ENCODE data around the gene ROBO3.

Gene ROBO3

DNA sequence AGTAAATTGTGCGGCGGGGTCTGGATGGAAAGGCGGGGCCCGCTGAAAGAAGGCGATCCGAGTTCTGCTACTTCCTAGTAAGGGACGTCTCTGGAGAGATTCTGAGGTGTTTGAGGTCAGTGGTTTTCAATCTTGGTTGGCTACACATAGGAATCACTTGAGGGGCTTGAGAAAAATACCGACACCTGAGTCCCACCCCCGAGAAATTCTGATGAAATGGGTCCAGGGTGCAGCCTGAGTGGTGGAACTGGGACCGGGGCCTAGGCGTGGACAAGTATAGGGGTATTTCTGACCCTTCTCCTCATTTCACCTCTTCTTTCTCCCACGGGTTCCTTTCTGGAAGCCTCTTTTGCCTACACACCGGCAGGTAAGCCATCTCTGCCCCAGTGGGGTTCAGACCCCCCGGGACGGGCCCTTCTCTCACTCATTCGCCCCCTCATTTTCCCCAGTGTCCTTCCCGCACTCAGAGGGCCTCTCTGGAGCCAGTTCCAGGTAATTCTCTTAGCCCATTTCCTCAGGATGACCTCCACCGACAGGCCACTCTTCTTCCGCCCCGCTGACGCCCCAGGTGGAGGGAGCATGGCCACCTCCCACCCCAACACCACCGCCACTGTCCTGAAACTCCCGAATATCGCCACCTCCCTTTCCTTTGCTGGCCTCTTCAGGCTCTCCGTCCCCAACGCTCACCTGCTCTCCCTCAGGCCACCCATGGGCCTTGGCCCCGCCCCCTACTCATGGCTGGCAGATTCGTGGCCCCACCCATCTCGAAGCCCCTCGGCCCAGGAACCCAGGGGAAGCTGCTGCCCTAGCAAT lies 11.8 kb downstream of the ROBO3 start:
- no peak for DNase-seq

DNA sequence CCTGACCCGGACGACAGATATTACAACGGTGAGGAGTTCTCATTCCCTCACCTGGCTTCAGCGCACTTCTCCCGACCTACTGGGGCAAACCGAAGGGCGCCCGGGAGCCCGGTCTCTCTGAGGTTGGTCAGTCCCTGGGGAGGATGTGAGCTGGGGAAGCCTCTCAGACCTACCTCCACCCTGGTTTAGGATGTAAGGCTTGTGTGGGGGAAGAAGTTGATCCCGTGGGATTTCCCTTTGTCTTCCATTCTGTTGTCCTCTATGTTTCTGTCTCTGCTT lies 12.3 kb downstream of the ROBO3 start:
- no peak for DNase-seq

DNA sequence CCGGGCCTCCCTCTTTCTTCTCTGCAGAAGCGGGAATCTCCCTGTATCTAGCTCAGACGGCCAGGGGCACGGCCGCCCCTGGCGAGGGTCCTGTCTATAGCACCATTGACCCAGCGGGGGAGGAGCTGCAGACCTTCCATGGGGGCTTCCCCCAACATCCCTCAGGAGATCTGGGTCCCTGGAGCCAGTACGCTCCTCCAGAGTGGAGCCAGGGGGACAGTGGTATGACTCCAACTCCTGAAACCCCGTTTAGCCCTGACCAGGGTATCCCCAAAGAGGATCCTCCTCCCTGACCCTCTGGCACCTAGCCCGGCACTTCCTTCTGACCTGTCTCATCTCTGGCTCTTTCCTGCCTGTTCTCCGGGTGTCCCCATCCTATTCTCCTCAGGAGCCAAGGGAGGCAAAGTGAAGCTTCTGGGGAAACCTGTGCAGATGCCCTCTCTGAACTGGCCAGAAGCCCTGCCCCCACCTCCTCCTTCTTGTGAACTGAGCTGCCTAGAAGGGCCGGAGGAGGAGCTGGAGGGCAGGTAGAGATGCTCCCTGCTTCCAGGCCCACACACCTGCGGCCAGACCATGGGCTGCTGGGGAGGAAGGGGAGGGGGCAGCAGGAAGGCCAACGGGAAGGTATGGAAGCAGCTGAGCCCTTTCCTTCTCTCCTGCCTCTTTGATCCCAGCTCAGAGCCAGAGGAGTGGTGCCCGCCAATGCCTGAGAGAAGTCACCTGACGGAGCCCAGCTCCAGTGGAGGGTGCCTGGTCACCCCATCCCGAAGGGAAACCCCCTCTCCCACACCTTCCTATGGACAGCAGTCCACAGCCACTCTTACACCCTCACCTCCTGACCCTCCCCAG lies 12.9 kb downstream of the ROBO3 start:
- DNase-seq = no peak

DNA sequence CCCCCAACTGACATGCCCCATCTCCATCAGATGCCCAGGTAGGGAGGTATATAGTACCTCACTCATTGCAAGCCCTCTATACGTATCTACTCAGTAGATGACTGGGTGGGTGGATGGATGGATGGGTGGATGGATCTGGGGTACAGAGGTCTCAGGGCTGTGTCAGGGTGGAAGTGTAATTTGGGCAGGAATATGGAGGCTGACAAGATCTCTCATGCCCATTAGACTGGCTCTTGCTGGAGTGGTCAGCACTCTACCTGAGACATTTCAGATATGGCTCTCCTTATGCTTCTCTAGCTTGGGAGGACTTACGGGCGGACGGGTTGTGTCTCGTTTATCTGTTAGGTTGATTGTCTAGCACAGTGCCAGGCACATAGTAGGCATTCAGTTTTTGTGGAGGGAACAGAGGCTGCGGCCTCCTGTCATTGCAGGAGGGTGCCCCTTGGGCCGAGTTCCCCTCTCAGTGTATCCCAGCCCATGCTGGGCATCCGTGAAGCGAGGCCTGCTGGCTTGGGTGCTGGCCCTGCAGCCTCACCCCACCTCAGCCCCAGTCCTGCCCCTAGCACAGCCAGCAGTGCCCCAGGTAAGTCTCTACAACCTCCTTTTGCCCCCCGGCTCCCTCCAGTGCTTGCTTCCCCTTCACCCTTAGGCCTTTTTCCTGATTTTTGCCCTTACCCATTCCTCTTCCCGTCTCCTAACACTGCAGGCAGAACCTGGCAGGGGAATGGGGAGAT lies 13.7 kb downstream of the ROBO3 start:
- DNase-seq = no peak

DNA sequence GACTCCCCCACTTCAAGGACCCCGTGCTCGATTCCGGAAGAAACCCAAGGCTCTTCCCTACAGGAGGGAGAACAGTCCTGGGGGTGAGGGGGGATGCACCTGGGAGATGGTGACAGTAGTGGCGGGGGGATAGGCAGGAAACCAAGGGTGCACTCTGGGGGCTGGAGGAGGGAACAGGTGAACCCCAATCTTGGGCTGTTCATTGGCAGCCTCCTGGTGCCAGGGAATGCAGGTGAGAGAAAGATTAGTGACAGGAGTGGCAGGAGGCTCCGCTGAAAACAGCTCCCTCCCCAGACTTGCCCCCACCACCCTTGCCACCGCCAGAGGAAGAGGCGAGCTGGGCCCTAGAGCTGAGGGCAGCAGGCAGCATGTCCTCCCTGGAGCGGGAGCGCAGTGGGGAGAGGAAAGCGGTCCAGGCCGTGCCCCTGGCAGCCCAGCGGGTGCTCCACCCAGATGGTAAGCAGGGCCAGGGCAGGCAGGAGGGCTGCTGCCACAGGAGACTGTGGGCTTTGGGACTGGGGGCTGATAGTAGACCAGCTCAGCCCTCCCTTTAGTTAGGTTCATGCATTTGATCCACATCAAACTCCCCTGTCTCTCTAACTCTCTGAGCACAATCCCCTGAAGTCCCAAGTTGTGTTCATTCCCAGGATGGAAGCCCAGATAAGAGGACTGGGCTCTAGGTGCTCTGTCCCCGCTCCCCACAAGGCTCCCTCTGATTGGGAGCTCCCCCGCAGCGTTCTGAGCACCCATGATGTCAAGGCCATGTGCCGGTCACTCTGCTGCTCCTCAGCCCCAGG lies 14.5 kb downstream of the ROBO3 start:
- no peak for DNase-seq

DNA sequence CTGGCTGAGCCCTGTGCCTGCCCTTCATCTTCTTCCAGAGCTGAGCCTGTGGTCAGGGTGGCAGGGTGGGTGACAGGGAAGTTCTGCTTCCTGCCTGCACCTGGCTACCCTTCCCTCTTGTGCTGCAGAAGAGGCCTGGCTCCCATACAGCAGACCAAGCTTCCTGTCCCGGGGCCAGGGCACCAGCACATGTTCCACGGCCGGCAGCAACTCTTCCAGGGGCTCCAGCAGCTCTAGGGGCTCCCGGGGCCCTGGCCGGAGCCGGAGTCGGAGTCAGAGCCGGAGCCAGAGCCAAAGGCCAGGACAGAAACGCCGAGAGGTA lies 15.0 kb downstream of the ROBO3 start:
- DNase-seq = no peak

DNA sequence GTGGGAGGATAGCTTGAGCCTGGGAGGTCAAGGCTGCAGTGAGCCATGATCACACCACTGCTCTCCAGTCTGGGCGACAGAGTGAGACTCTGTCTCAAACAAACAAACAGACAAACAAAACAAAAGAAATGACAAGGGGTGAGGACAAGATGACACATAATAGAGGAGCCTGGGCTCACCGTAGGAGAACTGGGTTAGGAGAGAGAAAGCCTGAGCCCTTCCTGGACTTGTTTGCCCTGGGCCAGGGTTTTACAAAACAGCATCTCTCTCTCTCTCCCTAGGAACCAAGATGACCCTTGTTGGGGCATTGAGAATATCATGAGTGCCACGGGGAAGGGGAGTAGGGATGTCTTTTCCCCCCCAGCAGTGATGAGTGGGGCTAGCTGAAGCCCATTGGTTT lies 15.7 kb downstream of the ROBO3 start:
- no peak for DNase-seq

DNA sequence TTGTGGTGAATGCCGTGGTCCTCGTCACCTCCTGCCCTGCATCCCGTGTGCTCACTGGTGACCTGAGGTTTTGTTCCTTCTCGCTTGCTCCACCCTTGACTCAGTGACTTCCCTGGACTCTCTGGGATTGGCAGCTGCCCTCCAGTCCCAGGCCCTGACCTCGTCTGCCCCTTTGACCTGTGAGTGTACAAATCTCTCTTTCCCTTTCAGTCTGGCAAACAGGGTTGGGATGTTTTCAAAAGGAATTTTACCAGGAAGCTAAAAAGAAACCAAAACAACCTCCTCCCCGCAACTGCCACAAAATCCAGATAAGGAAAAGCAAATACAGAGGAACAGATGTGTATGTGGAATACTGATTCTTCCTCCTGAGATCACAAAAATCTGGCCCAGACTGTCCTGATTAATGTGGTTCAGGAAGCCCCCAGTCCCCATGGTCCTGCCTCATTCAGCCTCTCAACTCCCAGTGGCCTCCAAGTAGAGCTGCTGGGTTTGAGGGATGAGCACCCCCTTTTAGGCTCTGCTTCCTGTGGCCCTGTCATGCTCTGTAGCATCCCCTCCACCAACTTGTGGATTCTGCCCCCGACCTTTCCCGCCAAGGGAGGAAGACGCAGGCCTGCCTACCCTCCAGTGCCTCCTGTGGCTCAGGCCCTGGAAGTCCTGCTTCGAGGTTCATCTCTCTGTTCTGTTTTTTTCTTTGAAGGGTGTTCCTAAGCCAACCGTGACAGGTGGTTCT lies 17.3 kb downstream of the ROBO3 start:
- DNase-seq = no peak

DNA sequence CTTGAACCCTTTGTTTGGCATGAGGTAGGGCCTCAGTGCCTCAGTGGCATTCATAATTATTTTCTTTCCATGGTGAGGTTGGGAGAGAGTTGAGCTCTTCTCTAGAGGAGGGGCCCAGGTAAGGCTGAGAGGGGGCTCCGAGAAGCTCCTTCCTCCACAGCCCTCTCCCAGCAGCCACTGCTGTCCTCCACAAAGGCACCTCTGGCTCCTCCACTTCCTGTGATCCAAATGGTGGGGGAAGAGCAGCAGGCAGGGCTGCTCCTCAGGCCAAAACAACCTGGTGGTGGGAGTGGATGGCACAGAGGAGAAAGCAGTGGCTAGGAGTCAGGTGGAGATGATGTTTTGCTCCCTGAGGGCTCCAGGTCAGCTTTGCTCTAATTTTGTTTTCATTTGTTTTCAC lies 19.1 kb downstream of the ROBO3 start:
- DNase-seq = no peak

DNA sequence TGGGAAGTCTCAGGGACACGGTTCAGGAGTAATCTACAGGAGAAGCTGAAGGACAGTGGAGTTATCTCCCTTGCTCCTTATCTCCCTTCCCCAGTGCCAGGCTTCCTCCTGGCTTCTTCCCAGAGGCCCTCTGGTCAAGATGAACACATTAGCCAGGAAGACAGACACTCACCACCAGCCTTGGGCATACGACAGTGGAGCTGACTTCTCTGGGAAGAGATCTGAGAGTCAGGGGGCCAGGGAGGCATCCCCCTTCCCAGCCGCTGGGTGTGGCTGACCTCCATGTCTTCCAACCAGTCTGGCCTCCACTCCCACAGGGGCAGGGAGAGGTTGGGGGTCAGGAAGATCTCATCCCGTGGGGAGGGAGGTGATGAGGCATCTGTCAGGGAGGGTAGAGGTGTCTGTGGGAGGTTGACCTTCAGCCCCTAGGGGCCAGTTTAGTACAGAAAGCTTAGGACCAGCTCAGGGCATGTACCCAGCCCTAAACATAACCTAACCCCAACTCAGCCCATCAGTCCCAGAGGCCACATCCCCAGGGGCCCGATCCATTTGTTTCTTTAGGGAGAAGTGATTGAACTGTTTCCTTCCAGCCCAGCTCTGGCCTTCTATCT lies 19.7 kb downstream of the ROBO3 start:
- DNase-seq = no peak

DNA sequence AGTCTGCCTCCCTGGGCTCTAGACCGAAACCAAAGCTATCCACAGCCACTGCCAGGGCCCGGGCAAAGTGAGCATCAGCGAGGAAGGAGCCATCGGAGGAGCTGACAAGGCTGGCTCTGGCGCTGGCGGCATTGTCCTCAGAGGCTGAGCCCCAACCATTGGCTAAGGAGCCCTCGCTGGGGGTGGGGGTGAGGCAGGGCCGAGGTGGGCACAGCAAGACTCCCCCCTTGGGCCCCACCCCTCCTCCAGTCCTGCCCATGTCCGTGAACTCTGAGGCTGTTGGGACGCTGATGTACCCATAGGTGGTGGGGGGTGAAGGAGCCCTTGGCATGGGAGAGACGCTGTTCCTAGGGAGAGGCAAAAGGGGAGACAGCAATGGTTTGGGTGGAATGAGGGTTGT lies 21.2 kb downstream of the ROBO3 start:
- no peak for DNase-seq

DNA sequence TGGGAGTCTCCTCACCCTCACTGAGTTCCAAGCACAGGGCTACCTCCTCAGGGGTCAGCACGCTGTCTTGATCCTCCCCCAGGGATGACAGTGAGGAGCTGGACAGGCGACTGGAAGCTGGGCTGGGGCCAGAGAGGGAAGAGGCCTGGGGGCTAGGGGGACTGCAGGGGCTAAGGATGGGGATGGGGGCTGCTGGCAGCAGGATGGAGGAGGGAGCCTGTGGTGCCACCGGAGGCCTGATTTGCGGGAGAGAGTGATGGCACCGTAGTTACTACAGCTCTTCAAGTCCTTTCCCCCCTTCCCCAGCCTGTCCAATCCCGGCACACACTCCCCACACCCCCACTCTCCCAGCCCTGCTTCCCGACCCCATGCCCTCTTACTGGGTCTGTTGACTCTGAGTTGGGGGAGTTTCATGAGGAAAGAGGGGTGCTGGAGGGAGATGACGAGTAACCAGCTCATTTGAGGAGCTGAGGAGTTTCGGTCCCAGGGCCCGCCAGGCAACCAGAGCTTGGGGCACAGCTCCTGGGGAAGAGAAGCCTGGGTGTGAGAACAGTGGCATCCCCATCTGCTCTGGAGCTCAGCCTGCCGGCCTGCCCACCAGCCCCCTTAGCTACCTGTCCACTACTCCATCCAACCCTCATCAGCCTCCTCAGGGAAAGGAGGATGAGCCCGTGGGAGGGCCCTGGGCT lies 21.9 kb downstream of the ROBO3 start:
- no peak for DNase-seq

DNA sequence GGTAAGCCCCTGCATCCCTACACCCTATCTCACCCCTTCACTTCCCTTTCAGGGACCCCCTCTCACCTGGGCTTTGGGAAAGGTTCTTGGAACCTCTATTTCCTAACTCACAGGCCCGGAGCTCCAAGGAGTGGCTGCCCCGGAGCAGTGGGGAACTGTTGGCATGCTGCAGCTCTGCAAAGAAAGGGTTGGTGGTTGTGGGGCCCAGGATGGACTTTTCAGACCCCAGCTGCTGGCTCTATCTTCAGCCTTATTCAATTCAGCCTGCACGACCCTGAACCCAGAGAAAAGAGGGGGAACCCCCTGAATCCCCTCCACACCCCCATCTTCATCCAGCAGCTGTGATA lies 22.4 kb downstream of the ROBO3 start:
- no peak for DNase-seq

DNA sequence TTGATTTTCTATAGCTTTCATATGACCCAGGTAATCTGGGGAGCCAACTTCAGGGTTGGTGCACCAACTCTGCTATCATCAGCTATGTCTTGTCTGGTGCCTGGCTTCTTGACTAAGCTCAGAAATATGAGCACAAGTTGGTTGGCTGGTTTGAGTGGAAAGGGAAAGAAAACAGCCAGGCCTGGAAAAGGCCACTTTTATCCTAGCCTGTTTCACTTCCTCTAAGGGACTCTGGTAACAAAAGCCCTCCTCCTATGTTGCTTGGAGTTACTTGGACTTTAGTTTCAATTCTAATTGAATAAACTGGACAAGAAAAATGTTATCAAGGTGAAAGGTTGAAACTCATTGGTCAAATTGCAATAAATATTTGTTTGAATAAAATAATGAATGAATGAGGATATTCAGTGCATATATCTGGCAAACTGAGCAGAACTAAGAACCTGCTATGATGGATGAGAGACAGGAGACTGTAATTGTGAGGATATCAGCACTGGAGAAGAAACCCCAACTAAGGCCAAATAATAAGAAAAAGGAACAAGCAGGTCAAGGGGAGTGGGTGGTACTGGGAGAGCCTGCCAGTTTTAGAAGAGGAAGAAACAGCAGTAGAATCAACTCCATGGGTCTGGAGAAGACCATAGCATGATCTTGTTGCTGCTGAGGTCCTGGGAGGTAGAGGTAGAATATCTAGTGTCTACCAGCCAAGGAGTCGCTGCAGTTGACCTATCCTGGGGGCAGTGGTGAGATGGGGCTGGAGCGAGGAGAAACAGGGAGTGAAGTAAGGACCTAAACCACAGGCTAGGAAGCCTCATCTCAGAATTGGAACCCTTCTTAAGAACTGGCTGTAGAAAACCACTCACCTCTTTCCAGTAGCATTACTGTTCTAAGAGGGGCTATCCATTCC lies 24.2 kb downstream of the ROBO3 start:
- no peak for DNase-seq

DNA sequence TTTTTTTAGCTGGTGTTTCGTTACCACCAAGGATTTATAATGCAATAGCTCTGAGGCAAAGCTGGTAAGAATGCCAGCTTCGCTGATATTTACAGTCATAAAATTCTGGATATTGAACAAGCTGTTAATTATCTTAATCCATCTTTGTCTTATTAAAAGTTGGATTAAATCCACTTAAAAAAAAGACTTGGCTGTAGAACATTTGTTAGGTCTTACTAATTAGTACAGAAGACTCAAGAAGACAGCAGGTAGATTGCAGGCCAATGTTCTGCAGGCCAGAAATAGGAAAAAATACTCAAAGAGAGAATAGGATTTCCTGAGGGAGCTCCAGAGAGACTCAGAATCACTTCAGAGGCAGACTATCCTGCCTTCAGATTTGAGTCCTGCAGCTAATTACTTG lies 24.9 kb downstream of the ROBO3 start:
- no peak for DNase-seq

DNA sequence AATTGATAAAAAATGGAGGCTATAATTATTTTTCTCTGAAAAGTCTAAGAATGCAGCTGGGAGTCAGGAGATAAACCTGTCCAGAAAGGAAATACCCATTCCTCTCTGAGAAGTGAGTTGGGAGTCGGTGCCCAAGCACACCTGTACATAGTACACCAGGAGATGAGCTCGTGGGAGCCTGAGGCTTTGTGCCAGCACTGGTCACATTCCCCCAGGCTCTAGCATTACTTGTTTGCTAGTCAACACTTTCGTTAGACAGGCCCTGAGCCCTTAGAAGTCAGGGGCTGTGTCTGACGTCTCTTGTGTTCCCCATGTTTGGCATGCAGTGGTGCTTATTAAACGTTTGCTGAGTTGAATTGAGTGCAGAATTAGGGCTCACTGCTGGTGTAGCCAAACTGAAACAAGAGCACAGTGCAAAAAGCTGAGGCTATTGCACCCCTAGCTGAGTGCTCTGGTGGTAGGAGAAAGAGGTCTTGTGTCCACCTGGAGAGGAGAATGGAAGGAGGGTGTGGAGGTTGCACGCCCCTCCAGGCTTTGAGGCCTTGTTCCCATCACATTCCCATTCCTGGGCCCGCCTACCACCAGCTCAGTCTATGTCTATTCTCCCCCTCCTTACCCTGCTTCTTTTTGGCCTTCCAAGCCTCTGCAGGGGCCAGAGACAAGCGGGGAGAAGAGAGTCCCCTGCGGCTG lies 25.6 kb downstream of the ROBO3 start:
- DNase-seq = no peak

DNA sequence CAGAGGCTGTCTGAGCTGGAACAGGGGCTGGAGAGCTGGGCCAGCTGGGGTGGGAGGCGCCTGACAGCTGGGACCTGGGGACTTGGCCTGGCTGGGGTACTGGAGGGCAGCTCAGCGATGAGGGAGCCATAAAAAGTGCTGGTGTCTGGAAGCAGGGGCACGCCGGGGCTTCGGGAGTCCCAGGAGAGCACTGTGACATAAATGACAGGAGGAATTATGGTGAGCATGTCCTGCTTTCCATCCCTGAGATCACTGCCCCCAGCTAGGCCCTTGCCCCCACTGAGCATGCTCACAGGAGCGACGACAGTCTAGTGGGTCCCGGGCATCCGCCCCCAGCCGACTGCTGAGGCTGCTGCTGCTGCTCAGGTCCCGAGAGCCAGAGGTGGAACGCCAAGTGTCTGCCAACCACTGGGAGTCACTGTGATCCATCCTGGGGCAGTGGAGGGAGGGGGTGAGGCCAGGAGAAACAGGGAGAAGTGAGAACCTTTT lies 26.2 kb downstream of the ROBO3 start:
- DNase-seq = no peak

DNA sequence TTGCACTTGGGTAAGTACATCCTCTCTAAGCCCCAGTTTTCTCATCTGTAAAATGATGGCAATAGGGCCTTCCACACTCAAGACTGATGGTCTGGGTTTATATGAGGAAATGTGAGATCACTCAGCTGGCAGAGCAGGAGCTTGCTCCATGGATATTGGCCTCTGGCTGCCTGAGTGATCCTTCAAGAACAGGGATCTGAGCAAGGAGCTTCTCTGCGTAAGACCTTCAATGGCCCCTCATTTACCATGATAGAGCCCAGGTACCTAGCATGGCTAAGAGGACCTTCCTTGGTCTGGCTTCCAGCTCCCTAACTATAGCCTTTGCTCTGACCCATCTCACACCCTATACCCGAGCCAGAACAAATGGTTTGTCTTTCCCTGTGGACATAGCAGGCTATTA lies 26.9 kb downstream of the ROBO3 start:
- DNase-seq = no peak

DNA sequence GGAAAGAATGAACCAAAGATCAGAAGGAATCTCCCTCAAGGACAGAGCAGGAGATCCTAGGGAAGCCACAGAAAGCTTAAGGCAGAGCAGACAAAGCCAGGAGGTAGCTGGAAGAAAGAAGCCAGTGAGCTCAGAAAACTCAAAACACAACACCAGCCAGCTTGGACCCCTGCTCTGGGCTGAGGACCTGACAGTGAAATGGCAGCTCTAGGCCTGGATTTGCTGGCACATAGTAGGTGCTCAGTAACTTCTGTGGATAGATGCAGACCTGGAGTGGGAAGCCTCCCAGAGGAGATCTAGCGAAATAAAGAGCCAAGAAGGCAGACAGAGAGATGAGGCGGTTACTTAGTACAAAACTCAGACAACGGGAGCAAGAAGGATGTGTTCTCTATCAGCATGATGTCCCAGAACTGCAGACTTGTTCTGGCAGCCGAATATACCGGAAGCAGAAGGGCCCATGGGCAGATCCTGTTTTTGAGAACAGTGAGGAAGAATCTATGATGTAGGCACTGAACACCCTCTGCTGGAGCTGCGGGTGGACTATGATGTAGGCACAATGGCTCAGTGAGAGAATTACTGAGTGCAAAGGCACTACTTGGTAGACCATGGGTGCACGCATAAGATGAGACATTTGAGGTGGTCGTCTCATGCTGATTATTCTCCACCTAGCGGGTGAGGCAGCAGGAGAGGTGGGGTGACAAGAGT lies 27.7 kb downstream of the ROBO3 start:
- no peak for DNase-seq
